ENCODE results near the gene ZDHHC12.

The ZDHHC12 gene

GRCh38 chr9:128714586-128715435 lies 9.1 kb downstream of the ZDHHC12 start:
- Histone ChIP-seq H3K79me2 (ENCODE audit: low read length) (no peaks in the 10 kb centered on the region), H2AFZ (ENCODE audit: low read depth, low read length) (no peak overlapping the region), H3K36me3 (replicated peaks; ENCODE audit: low read depth, low read length) (peaks cover 4% of the 10 kb centered on the region), H4K20me1 (ENCODE audit: insufficient read depth, low read length) (no peaks in the 10 kb centered on the region), H3K4me3 (ENCODE audit: low read length) (no peak overlapping the region), H3K9me3 (ENCODE audit: insufficient read depth, low read length) (no peaks in the 10 kb centered on the region), H3K4me1 (ENCODE audit: low read length) (no peaks in the 10 kb centered on the region), H3K4me2 (ENCODE audit: low read length) (no peak overlapping the region), H3K27me3 (ENCODE audit: low read depth, low read length) (no peaks in the 10 kb centered on the region), H3K9ac (ENCODE audit: low read length) (no peak overlapping the region), H3K27ac (ENCODE audit: low read length) (no peak overlapping the region)
- TF ChIP-seq EZH2phosphoT487 (IDR thresholded peaks at IDR 0.05; ENCODE audit: low read depth) (no peak), CTCF (IDR thresholded peaks at IDR 0.05; ENCODE audit: low read depth, low read length) (no peak)

GRCh38 chr9:128713941-128714573 lies 9.9 kb downstream of the ZDHHC12 start:
- Histone ChIP-seq H3K4me2 (ENCODE audit: low read length) (no peak overlapping the region), H3K4me3 (ENCODE audit: low read length) (no peak overlapping the region), H3K27ac (ENCODE audit: low read length) (no peak overlapping the region), H4K20me1 (ENCODE audit: insufficient read depth, low read length) (no peaks in the 10 kb centered on the region), H3K36me3 (replicated peaks; ENCODE audit: low read depth, low read length) (peaks cover 4% of the 10 kb centered on the region), H3K9ac (ENCODE audit: low read length) (no peak overlapping the region), H3K27me3 (ENCODE audit: low read depth, low read length) (no peaks in the 10 kb centered on the region), H3K79me2 (ENCODE audit: low read length) (no peaks in the 10 kb centered on the region), H2AFZ (ENCODE audit: low read depth, low read length) (no peak overlapping the region), H3K9me3 (ENCODE audit: insufficient read depth, low read length) (no peaks in the 10 kb centered on the region), H3K4me1 (ENCODE audit: low read length) (no peaks in the 10 kb centered on the region)
- no peak for TF ChIP-seq CTCF (IDR thresholded peaks at IDR 0.05; ENCODE audit: low read depth, low read length)
- TF ChIP-seq EZH2phosphoT487 (IDR thresholded peaks at IDR 0.05; ENCODE audit: low read depth): no peak

GRCh38 chr9:128713411-128713780 lies 10.5 kb downstream of the ZDHHC12 start:
- Histone ChIP-seq H3K9me3 (ENCODE audit: insufficient read depth, low read length) (no peaks in the 10 kb centered on the region), H3K79me2 (ENCODE audit: low read length) (no peaks in the 10 kb centered on the region), H4K20me1 (ENCODE audit: insufficient read depth, low read length) (no peaks in the 10 kb centered on the region), H3K27ac (ENCODE audit: low read length) (no peak overlapping the region), H3K9ac (ENCODE audit: low read length) (no peak overlapping the region), H3K4me3 (ENCODE audit: low read length) (no peak overlapping the region), H3K4me1 (ENCODE audit: low read length) (no peaks in the 10 kb centered on the region), H2AFZ (ENCODE audit: low read depth, low read length) (no peak overlapping the region), H3K36me3 (replicated peaks; ENCODE audit: low read depth, low read length) (peaks cover 4% of the 10 kb centered on the region), H3K4me2 (ENCODE audit: low read length) (no peak overlapping the region), H3K27me3 (ENCODE audit: low read depth, low read length) (no peaks in the 10 kb centered on the region)
- TF ChIP-seq EZH2phosphoT487 (IDR thresholded peaks at IDR 0.05; ENCODE audit: low read depth) (no peak), CTCF (IDR thresholded peaks at IDR 0.05; ENCODE audit: low read depth, low read length) (no peak)
